Right ventricle myocardium inferior (tissue), 1 donor: ENCODE data around the gene ACSBG1. TPM values are rescaled to one million over a fixed set of nuclear protein-coding genes. Genes with fewer than 3 reads are reported as not detected.
"Not testable (repeated sequence)": the region's sequence is repeated elsewhere in the genome, so short reads cannot be mapped to it uniquely, and the experiment has no call there.

Experiments used
- ATAC-seq: fragments of 200-7000 bp; cut with Tn5 transposase; one replicate; pipeline ENCODE4 v1.9.1; 2020; ENCODE audit warnings: mild to moderate bottlenecking, moderate library complexity
- DNase-seq: peaks from one replicate; pipeline ENCODE4 v3.0.0; 2021; ENCODE audit errors: missing footprints
- intact Hi-C: fragments of 100-400 bp; cut with DNase I; formaldehyde crosslinking; loops from one replicate; pipeline ENCODE4 v1.11.0; 2022
- total RNA-seq: library from RNA; stranded (reverse); fragmentation: NEBNext Ultra II Directional; extraction: Animal tissue kit (Norgen Biotek cat#: 25700); gene quantifications from one replicate; pipeline ENCODE4 v1.2.1, GENCODE V29; 2021
- donor health status: DM: no; HTN: yes; CAD: no; lungs with severe emphysema.

Gene ACSBG1
- total RNA-seq, 1 donor from 2014 or later = 0.14 TPM

DNA sequence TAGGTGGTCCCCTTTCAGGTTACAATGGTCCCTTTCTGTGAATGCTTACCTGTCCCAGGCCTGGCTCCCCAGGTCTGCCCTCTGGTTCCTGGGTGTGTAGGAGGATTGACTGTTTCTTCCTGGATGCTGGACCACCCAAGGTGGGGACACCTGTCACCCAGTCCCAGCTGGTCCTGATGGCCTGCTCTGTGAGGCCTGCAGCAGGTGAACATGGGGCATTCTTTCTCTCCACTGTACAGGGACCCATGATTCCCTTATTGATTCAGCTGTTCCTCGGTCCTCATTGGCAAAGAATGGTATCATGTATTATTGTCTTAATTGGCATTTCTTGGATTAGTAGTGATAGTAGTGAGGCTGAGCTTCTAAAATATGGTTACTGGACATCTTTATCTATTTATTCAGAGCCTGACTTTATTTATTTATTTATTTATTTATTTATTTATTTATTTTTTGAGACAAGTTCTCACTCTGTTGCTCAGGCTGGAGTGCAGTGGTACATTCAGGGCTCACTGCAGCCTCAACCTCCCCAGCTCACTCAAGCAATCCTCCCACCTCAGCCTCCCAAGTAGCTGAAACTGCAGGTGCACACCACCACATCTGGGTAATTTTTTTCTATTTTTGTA is 21.2 kb upstream of the ACSBG1 start:
- intact Hi-C loops = no loop called here
- ATAC-seq = no peak

DNA sequence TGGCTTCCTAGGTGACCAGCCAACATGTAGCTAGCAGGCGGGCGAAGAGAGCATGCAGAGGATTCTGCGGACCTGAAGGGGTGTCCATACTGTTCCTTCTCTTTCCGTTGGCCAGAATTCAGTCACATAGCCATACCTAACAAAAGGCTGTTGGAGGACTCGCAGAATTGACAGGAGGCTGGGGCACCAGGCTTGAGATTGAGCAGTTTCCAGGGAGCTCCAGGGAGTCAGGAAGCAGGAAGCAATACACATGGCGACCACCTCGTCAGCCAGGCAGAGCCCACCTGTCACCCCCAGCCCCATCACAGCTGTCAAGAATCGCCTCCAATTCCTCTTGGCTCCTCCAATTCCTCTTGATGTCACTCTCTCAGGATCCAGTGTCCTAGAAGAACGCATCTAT is 16.8 kb upstream of the ACSBG1 start:
- intact Hi-C loops = no loop called here
- DNase-seq = no peak
- no peak for ATAC-seq

More for the DNA sequence above, 21.2 kb upstream of the ACSBG1 start:
- no peak for DNase-seq

DNA sequence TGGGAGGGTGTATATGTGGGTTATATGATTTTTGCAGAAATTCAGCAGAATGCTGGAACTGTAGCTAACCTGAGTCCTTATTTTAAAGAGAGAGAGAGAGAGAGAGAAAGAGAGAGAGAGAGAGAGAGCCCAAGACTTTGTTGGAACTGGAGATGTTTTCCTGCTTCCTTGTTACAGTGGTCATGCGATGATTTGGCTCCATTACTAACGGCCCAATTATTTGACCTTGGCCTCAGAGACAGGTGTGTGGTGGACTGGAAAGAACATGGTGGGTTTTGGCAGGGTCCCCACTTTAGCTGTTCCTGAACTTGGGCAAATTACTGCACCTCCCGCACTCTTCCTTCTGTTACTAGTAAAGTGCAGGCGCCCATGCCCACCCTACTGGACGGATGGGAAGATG is 14.8 kb upstream of the ACSBG1 start:
- no peak for ATAC-seq
- intact Hi-C loops = no loop called here
- DNase-seq = no peak

DNA sequence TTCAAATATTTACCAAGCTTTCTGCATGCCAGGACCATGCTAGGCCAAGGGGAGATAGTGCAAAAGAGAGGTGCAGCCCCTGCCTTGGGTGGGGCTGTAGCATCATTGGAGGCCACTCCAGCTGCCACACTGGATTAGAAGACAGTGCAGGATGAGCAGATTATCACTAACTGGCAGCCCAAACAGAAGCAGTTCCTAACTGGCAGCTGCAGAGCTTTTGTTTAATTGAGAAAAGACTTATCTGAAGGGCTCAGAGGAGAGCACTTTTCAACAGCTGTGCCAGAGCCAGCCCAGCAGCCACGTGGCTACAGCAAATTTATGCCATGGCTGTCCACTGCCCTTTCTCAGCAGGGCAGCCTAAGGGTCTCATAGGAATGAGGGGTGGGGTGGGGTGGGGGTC is 13.5 kb upstream of the ACSBG1 start:
- no peak for DNase-seq
- intact Hi-C loops = no loop called here
- no peak for ATAC-seq

DNA sequence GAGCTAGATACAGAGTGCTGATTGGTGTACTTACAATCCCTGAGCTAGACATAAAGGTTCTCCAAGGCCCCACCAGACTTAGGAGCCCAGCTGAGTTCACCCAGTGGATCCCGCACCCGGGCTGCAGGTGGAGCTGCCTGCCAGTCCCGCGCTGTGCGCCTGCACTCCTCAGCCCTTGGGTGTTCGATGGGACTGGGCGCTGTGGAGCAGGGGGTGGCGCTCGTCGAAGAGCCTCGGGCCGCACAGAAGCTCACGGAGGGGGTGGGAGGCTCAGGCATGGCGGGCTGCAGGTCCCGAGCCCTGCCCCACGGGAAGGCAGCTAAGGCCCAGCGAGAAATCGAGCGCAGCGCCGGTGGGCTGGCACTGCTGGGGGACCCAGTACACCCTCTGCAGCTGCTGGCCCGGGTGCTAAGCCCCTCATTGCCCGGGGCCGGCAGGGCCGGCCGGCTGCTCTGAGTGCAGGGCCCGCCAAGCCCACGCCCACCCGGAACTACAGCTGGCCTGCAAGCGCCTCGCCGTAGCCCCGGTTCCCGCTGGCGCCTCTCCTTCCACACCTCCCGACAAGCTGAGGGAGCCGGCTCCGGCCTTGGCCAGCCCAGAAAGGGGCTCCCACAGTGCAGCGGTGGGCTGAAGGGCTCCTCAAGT is 11.7 kb upstream of the ACSBG1 start:
- intact Hi-C loops, DNase-seq, ATAC-seq: not testable (repeated sequence)

DNA sequence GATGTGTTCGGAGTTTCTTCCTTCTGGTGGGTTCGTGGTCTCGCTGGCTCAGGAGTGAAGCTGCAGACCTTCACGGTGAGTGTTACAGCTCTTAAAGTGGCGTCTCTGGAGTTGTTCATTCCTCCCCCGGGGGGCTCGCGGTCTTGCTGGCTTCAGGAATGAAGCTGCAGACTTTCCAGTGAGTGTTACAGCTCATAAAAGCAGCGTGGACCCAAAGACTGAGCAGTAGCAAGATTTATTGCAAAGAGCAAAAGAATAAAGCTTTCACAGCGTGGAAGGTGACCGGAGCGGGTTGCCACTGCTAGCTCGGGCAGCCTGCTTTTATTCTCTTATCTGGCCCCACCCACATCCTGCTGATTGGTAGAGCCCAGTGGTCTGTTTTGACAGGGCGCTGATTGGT is 11.0 kb upstream of the ACSBG1 start:
- ATAC-seq, intact Hi-C loops, DNase-seq: not testable (repeated sequence)

DNA sequence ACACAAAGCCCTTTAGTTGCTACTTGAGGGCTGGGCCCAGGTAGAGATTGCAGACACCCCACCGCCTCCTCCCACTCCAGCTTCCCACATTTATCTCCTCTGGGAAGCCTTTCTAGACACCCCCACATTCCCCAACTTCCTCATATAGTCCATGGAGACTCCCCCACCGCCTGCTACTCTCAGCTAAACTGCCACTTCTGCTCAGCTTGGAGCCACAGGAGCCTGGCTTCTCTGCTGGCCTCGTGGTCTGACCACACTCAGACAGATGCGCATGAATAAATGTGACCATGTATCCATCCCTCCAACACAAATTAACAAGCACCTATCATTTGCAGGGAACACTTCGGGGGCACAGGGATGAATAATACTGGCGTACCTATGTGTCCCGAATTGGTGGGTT is 10.5 kb upstream of the ACSBG1 start:
- ATAC-seq (no peak), DNase-seq (no peak)
- intact Hi-C loops = loop anchor here (5.0 kb wide), 3 partner anchors 48 to 288 kb away; partner anchors contain the start of gene CIB2

DNA sequence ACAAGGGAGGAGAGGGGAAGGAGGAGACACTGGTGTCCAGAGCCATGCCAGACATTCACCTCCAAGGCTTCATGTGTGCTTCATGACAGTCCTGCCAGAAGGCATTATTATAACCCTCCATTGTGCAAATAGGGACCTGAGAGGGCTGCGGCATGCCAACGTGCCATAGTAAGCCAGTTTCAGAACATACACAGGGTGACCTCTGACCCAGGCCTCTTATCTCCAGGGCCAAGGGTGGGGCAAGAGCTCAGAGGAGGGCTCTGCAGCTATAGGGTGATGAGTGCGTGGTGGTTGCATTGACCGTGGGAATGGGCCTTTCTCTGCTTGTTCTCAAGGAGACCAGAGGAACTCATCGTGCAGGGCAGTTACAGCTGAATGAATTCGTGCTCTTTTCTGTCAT is 9.7 kb upstream of the ACSBG1 start:
- intact Hi-C loops = loop anchor here (5.0 kb wide), 3 partner anchors 47 to 287 kb away; partner anchors contain the start of gene CIB2
- ATAC-seq (no peak), DNase-seq (no peak)

DNA sequence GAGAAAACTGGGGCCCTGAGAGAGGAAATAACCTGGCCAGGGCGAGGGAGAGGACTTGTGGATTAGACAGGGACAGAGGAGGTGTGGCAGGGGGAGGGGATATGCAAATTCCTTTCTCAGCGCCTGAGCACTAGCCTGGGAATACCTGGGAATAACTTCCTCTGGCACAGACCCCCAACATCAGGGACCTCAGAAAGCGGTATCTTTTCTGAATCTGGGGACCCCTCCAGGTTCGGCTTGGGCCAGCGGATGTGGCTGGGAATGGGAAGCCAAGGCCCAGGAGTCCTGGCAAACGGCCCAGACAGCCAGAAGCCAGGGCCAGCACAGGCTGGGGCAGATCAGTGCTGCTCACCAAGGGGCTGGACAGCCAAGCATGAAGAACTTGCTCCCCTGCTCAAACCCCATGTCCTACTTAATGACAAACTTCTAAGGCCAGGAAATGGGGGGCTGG is 9.2 kb upstream of the ACSBG1 start:
- intact Hi-C loops = loop anchor here (5.0 kb wide), 3 partner anchors 46 to 286 kb away; partner anchors contain the start of gene CIB2
- DNase-seq (no peak), ATAC-seq (peak; percentile 65)

DNA sequence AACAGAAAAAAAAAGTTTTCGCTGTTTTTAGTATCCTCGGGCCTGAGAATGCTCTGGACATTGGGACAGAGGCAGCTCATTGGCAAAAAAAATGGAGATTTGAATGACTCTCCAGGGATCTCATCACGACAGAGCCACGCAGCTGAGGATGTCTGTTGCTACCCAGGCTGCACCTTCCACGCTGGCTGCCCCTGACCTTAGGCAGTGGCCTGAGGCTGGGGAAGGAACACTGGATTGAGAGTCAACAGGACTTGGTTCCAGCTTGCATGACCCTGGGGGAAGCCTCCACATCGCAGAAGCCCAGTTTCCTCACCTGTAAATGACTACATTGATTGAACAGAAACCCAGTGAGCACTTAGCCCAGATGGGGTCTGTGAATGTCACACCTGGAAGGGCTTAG is 8.7 kb upstream of the ACSBG1 start:
- DNase-seq (no peak), ATAC-seq (no peak)
- intact Hi-C loops = loop anchor here (5.0 kb wide), 3 partner anchors 46 to 286 kb away; partner anchors contain the start of gene CIB2

DNA sequence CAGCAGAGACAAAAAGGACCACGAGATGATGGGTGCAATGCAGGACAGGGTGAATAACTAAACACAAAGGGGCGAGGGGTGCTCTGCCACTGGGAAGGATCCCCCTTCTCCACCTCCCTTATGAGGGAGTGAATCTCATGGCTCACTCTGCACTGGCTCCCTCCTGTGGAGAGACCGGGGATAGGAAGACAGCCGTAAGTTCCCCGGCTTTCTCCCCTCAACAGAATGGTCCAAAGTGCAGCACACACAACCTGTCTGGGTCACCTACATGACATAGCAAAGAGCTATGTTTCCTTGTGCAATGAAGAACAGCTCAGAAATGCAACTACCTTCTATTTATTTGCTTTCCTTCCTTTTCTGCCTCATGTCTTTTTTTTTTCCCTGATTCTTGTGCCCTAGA is 7.8 kb upstream of the ACSBG1 start:
- intact Hi-C loops = loop anchor here (5.0 kb wide), 3 partner anchors 45 to 285 kb away; partner anchors contain the start of gene CIB2
- no peak for ATAC-seq

DNA sequence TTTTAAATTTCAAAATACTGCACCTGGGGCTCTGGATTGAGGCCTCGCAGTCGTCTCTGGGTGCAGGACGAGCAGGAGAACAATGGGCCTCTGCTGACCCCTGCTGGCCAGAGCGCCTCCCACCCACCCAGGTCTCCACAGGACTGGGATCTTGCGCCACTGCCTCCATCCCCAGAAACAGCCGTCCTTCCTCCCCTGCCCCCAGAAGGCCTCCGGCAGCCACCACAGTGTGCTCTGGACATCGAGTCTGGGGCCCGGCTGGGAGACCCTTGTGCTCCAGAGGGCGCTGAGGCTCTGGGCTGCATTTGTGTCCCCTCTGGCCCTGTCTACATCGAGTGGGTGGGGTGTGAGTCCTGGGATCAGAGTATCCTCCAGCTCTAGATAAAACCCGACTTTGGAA is 6.7 kb upstream of the ACSBG1 start:
- ATAC-seq (peak; percentile 92), DNase-seq (peak; percentile 88)
- intact Hi-C loops = loop anchor here (1.0 to 5.0 kb wide), 5 partner anchors 44 to 284 kb away; partner anchors contain the start of gene CIB2

More for the DNA sequence above, 7.8 kb upstream of the ACSBG1 start:
- no peak for DNase-seq

DNA sequence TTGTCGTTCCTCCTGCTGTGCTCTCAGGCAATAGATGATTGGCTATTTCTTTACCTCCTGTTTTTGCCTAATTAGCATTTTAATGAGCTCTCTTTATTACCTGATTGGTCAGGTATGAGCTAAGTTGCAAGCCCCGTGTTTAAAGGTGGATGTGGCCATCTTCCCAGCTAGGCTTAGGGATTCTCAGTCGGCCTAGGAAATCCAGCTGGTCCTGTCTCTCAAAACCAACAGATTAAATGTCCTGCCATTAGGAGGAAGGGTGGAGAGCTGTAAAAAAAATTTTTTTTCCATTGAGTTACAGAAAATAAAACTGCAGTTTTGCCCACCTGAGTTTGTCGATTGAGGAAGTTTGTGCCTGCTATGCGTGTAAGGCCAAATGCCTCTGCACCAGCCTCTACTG is 5.4 kb upstream of the ACSBG1 start:
- ATAC-seq (no peak), DNase-seq (no peak)
- intact Hi-C loops = loop anchor here (5.0 kb wide), 3 partner anchors 43 to 283 kb away; partner anchors contain the start of gene CIB2

DNA sequence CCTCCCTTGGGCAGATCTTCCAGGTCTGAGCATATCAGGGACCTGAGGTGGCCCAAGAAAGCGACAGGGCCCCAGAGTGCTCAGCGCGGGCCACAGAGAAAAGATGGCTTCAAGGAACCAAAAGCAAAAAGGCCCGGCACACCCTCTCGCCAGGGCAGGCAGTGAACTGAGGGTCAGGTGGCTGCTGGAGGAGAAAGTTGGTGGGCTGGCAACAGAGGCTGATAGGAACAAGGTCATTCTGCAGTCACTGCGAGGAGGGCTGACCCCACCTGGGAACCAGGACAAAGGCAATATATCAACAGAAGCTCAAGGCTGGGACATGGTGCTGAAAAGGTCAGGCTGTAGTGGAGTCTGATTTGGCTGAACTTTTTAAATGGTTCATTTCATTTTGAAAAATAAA is 2.8 kb upstream of the ACSBG1 start:
- DNase-seq = no peak
- ATAC-seq = no peak
- intact Hi-C loops = no loop called here

DNA sequence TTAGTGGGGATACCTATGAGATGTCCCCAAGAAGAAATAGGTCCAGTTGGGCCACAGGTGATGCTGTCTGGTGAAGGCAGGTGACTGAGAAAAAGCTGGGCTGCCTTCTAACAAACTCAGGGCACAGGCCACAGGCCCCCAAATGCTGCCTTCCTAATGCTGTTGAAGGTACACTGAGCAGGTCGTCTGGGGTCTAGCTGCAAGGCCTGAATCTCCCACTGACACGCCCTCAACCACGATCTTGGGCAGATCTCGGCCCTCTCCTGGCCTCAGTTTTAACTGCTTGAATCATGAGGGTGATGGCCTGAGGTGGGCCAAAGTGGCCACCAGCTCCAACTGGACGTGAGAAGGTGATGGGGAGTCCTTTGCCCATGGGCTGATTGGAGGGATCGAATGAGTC is 2.1 kb upstream of the ACSBG1 start:
- ATAC-seq (no peak), DNase-seq (no peak)
- intact Hi-C loops = no loop called here

DNA sequence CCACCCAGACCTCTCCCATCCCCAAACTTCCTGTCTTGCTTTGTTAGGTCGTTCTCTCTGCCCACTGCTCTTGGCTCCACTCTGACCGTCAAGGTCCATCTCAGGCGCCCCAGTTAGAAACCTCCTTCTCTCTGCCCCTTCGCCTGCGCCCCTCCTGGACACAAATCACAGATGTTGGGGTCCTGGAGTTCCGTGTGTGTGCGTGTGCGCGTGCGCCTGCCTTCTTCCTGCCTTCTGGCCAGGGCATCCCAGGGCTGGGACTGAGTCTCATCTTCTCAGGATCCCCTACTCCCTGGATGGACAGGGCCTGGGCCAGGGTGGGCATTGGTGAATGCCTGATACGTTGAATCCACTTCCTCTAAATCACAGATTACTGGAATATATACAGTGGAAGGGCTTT is 869 bp downstream of the ACSBG1 start:
- DNase-seq (no peak), ATAC-seq (no peak)
- intact Hi-C loops = no loop called here

DNA sequence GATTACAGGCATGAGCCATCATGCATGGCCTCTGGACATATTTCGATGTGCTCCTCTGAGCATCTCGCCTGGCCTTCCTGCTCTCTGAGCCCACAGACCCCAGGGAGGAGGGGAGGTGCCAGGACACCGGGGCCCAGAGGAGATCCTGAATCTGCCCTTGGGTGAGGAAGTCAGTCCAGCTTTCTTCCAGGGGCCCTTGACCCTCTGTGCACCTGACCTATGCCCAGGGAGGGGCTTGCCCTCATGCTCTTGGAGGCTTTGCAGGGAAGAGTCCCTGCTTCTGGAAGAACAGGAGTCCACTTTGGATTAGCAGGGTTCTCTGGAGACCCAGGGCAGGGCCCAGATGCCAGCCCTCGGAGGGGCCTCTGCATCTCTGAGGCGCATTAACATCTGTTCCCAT is 1.4 kb downstream of the ACSBG1 start:
- intact Hi-C loops = no loop called here
- ATAC-seq = no peak
- no peak for DNase-seq

DNA sequence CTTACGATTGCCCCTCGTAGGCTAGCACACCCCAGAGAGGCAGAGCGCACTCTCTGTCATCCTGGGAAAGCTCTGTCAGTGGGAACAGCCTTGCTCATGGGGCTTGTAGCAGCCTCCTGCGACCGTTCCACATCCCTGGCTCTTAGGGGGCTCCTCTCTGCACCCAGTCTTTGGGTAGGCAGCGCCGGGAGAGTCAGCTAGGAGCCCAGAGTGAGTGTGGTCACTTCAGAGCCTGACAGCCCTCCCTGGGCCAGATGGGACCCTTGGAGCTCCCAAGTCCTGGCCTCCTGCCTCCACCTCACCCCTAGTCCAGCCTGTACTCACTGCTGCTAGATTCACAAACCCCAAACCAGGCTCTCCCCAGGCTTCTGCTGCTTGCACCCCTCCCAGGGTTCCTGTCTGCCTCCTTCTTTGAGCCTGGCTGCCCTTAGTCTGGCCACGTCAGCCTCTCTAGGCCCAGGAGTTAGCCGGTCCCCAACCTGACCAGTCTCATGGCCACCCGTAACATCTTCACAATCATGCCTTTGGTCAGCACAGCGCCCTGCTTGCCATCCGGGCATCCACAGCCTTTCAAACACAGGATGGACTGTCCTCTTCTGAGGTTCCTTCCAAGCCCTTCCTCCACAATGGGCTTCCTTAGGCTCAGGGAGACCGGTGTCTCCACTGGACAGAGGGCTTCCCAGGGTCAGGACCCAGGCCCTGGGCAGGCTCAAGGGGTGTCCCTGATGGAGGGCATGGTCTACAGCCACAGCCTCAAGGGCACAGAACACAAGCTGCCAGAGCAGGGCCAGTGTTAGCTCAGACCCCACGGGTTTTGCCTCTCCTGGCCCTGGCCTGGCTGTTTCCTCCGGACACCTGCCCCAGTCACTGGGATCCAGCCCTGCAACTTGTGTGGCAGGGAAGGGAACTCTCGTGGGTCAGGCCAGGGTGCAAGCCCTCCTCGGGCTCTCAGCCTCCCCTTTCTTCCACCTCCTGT is 4.6 kb downstream of the ACSBG1 start:
- ATAC-seq (peak; percentile 20), DNase-seq (no peak)
- intact Hi-C loops = no loop called here

DNA sequence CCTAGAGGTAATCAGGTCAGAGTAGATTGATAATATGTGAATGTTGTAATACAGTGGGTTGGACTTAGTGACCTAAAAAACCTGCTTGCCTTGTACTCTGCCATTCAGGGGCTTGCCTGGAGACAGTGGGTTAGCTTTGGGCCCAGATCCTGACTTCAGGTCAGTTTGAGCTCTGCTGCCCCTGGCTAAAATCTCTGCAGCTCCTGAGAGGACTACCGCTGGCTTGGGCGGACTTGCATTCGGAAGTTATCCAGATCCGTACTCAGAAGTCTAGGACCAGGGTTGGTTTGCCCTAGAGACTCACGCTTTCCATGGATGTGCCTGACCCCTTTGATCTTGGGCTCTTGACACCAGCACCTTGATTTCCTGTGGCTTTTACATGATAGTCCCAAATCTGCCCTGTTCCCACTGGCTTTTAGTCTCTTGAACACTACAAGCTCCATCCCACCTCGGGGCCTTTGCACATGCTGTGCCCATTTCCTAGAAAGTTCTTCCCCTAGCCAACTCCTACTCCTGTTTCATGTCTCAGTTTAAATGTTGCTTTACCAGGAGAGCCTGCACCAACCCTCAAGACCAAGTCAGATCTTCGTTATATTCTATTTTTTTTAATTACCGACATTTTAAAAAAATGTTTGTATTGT is 5.9 kb downstream of the ACSBG1 start:
- intact Hi-C loops = no loop called here
- ATAC-seq = no peak
- DNase-seq = no peak
